ENCODE data around the gene PRR7.

PRR7 gene

GRCh38 chr5:177453852-177454396 lies 7.3 kb downstream of the PRR7 start:
- no peak for FAIRE-seq

- no peak for FAIRE-seq
These were observed 7.9 kb downstream of the PRR7 start for GRCh38 chr5:177454397-177455035.

DNA sequence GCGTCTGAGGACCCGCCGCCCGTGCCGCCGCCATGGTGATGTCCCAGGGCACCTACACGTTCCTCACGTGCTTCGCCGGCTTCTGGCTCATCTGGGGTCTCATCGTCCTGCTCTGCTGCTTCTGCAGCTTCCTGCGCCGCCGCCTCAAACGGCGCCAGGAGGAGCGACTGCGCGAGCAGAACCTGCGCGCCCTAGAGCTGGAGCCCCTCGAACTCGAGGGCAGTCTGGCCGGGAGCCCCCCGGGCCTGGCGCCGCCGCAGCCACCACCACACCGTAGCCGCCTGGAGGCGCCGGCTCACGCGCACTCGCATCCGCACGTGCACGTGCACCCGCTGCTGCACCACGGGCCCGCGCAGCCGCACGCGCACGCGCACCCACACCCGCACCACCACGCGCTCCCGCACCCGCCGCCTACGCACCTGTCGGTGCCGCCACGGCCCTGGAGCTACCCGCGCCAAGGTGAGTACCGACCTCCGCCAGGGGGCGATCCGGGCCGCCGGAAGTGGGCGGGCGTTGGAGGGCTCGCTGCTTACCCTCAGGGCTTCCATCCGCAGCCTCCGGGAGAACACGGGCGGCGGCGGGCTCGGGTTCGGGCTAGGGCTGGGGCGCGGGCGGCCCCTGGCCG lies 8.5 kb downstream of the PRR7 start:
- FAIRE-seq: no peak

GRCh38 chr5:177455661-177456590 lies 9.3 kb downstream of the PRR7 start:
- FAIRE-seq: no peak

GRCh38 chr5:177456591-177456964 lies 10.0 kb downstream of the PRR7 start:
- FAIRE-seq: no peak

GRCh38 chr5:177456976-177457851 lies 10.6 kb downstream of the PRR7 start:
- no peak for FAIRE-seq

DNA sequence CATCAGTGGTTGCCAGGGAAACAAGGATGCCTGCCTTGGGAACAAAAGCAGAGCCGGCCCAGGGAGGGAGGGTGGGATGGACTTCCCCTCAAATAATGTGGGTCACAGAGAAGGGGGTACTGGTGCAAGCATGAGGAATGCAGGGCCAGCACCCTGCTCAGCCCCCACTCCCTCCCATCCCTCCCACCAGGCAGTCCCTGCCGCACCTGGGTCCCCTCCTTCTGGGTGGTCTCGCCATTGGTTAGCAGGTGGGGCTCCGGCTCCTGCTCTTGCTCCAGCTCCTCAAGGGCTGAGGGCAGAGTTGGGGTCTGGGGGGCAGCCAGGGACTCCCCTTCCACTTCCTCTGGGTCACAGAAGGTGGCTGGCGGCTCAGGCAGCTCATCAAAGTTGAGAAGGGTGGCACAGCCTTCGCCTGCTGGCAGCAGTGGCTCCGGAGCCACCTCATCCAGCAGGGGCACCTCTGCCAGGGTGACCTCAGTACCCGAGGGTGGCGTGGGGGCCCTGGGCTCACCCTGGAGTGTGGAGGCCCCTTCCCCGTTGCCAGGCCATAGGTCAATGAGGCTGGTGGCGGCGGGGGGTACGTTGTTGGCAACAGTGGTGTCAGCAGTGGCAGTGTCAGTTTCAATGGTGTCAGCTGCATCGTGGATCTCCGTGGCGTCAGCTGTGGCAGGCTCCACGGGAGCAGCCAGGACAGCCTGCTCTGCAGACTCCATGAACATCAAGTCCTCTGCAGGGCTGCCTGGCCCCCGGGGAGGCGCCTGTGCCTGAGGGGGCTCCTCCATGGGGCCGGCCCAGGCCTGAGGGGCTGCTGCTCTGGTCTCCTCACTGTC lies 11.5 kb downstream of the PRR7 start:
- FAIRE-seq: no peak

DNA sequence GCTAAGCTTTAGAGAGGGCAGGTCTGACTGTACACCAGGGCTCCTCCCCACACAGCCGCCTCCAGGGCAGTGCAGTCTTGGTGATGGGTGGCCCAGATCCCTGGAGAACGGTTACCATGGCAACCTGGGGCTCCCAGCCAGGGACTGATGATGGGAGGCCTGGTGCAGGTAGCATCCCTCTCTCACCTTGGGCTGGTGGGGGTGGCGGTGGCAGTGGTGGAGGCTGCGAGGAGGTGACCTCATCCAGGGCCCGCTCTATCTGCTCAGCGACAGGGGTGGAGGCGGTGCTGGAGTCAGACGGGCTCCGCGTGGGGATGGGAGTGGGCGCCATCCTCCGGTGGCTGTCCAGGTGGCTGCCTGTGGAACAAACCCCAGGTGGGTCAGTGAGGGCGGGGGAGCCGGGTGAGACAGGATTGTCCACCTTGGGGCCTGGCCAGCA lies 12.3 kb downstream of the PRR7 start:
- no peak for FAIRE-seq

DNA sequence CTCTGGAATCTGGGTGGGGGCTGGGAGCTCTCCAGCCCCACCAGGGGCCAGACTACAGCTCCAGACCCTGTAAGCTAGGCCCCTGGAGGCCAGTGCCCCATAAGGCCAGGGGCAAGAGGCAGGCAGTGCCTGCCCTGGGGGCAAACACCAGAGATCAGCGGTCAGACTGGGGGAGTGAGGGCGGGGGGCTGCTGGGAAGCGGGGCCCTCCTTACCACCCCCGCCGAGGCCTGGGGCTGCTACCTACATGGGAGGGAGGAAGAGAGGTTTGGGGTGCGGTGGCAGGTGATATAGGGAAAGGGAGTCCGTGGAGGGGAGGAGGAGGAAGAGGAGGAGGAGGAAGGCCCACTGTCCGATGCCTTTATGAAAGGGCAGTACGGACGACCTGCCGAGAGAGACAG lies 12.7 kb downstream of the PRR7 start:
- no peak for FAIRE-seq

- no peak for FAIRE-seq
These were observed 13.4 kb downstream of the PRR7 start for GRCh38 chr5:177459819-177460628.

DNA sequence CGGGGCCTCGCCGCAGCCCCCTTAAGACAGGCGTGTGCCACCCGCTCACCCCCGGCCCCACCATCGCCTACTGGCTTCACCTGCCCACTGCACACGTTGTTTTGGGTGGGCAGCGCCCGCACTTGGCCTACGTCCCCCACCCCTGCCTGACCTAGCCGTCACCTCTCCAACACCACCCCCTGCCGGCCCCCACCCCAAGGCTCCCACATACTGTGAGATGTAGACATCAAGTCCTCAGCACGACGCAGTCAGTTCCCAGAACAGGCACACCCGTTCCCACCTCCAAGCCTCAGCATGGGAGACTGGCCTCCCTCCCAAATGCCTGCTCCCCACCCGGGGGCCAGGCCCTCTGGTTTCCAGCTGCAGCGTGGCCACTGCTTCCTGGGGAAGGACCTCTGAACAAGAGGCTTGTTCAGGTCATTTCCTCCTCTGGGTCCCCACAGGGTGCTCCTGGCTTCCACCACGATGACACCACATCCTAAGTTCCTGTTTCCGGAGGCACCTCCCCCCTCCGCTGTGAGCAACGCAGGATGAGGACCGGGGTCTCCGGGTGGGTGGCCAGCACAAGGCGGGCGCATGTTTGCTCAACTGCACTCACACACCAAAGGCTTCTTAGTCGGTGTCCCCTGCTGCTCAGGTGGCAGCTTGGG lies 15.5 kb downstream of the PRR7 start:
- no peak for FAIRE-seq

GRCh38 chr5:177465044-177465443 lies 18.4 kb downstream of the PRR7 start:
- no peak for FAIRE-seq

GRCh38 chr5:177466861-177467260 lies 20.2 kb downstream of the PRR7 start:
- FAIRE-seq: no peak

DNA sequence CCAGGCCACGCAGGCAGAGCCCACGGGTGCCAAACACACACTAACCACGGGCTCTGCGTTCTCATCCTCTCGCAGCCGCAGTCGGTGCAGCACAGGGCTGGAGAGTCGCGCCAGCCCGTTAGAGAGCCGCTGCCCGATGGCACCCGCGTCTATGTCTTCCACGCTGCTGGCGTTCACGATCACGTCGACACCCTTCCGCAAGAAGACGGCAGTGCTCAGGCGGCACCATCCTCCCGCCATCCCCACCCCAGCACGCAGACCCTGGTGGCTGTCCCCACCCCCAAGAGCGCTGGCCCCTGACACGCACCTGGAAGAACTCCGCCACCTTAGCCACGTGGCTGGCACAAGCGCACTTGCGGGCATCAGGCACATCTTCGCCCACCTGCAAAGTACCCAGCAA lies 20.8 kb downstream of the PRR7 start:
- no peak for FAIRE-seq

GRCh38 chr5:177468329-177468684 lies 21.7 kb downstream of the PRR7 start:
- FAIRE-seq: no peak

- no peak for FAIRE-seq
These were observed 22.3 kb downstream of the PRR7 start for GRCh38 chr5:177468685-177469628.

- no peak for FAIRE-seq
These were observed 23.3 kb downstream of the PRR7 start for GRCh38 chr5:177469750-177470525.
